ENCODE results near the gene ARHGDIA.
A peak's percentile ranks its signal among the peaks of the same experiment; 100 is the strongest.

Gene ARHGDIA

GRCh38 chr17:81865733-81866439 lies 5.3 kb downstream of the ARHGDIA start:
- no peak for DNase-seq (ENCODE audit: low read depth in 2 of 3, low spot score in 2 of 3)

GRCh38 chr17:81865358-81865732 lies 5.8 kb downstream of the ARHGDIA start:
- no peak for DNase-seq (ENCODE audit: low read depth in 2 of 3, low spot score in 2 of 3)

- DNase-seq (ENCODE audit: low read depth in 2 of 3, low spot score in 2 of 3), result no peak
Measured at GRCh38 chr17:81863833-81864768, 7.0 kb downstream of the ARHGDIA start.

GRCh38 chr17:81863123-81863675 lies 7.9 kb downstream of the ARHGDIA start:
- no peak for DNase-seq (ENCODE audit: low read depth in 2 of 3, low spot score in 2 of 3)

- peak; percentile 98 to 99 (median 99) for DNase-seq (ENCODE audit: low read depth in 2 of 3, low spot score in 2 of 3)
Measured at GRCh38 chr17:81860756-81861568, 10.2 kb downstream of the ARHGDIA start.

GRCh38 chr17:81859906-81860755 lies 11.0 kb downstream of the ARHGDIA start, which contains the start of gene P4HB:
TSS of gene P4HB (minus strand) at chr17:81860535. CDS start at chr17:81860471, 64 bp downstream.
- peak; percentile 82 to 98 (median 92) for DNase-seq (ENCODE audit: low read depth in 2 of 3, low spot score in 2 of 3)

- DNase-seq (ENCODE audit: low read depth in 2 of 3, low spot score in 2 of 3), result no peak
Measured at GRCh38 chr17:81858967-81859905, 11.9 kb downstream of the ARHGDIA start.

- no peak for DNase-seq (ENCODE audit: low read depth in 2 of 3, low spot score in 2 of 3)
Measured at GRCh38 chr17:81858170-81858966, 12.8 kb downstream of the ARHGDIA start.

GRCh38 chr17:81854974-81855774 lies 16.0 kb downstream of the ARHGDIA start:
- DNase-seq (ENCODE audit: low read depth in 2 of 3, low spot score in 2 of 3), result no peak

GRCh38 chr17:81852237-81852636 lies 18.9 kb downstream of the ARHGDIA start:
- DNase-seq (ENCODE audit: low read depth in 2 of 3, low spot score in 2 of 3), result no peak

GRCh38 chr17:81851423-81851822 lies 19.7 kb downstream of the ARHGDIA start:
- DNase-seq (ENCODE audit: low read depth in 2 of 3, low spot score in 2 of 3), result no peak

GRCh38 chr17:81849457-81849856 lies 21.7 kb downstream of the ARHGDIA start:
- no peak for DNase-seq (ENCODE audit: low read depth in 2 of 3, low spot score in 2 of 3)

GRCh38 chr17:81846743-81847689 lies 24.1 kb downstream of the ARHGDIA start:
- no peak for DNase-seq (ENCODE audit: low read depth in 2 of 3, low spot score in 2 of 3)

GRCh38 chr17:81845881-81846742 lies 25.0 kb downstream of the ARHGDIA start:
- DNase-seq (ENCODE audit: low read depth in 2 of 3, low spot score in 2 of 3), result no peak

GRCh38 chr17:81845361-81845760 lies 25.8 kb downstream of the ARHGDIA start:
- DNase-seq (ENCODE audit: low read depth in 2 of 3, low spot score in 2 of 3), result no peak
